ENCODE results near the gene RAB3A.

- TF ChIP-seq CTCF (IDR thresholded peaks at IDR 0.05; ENCODE audit: low read depth, low read length) = no peak
- no peak for TF ChIP-seq POLR2A (IDR thresholded peaks at IDR 0.05; ENCODE audit: extremely low read depth, insufficient read length)
Observed at GRCh38 chr19:18224525-18225354, 20.9 kb upstream of the RAB3A start.

Data from NB4 (cell line).